Measurements from ENCODE around the gene ME3.

DNA sequence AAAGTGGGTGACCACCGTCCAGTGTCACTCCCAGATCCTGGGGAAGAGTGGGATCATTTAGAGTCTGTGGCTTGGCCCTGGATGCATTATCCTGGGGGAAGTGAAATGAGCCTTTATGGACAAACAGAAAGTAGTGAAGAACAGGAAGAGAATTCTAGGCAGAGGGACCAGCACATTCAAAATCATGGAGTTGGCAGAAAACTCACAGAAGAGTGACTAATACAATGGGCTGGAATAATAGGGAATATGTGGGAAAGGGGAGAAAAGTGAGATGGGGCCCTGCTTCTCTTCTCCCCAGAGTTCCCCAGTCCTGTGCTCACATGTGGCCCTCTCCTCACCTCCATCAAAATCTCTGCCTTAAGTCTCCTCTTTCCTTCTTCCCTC is 213.4 kb downstream of the ME3 start:
- TF ChIP-seq CTCF (IDR thresholded peaks at IDR 0.05) (no peak), POLR2A (IDR thresholded peaks at IDR 0.05) (no peak)

Measured in Peyer's patch (tissue), 4 donors.